ENCODE results near the gene TOX2. TPM values are rescaled to one million over a fixed set of nuclear protein-coding genes. Genes with fewer than 3 reads are reported as not detected.

TOX2 gene
- total RNA-seq, 2 donors from 2014 or later: 17.5 to 42.8 TPM

- Mint-ChIP-seq H3K36me3 (ENCODE audit: insufficient read depth in 2 of 2) (peaks cover 4 to 12% of the 10 kb centered on the region in 2 donors), H3K27ac (no peak overlapping the region), H3K9me3 (peaks cover 0 to 2% of the 10 kb centered on the region in 2 donors), H3K27me3 (ENCODE audit: low read depth) (peaks cover 3% of the 10 kb centered on the region), H3K4me1 (ENCODE audit: low read depth) (peaks cover 60% of the 10 kb centered on the region), H3K4me3 (no peak overlapping the region)
- no peak for DNase-seq
- no peak for ATAC-seq (replicated peaks in 1 of 2)
Measured at GRCh38 chr20:43972692-43973091, 58.0 kb downstream of the TOX2 start.

- DNase-seq: no peak
- no peak for ATAC-seq (replicated peaks in 1 of 2)
- H3K27ac Mint-ChIP-seq: no peak overlapping the region
- H3K27me3 Mint-ChIP-seq (ENCODE audit: low read depth): peaks cover 5% of the 10 kb centered on the region
- H3K9me3 Mint-ChIP-seq: peaks cover 0 to 2% of the 10 kb centered on the region in 2 donors
- H3K36me3 Mint-ChIP-seq (ENCODE audit: insufficient read depth in 2 of 2): peaks cover 4 to 12% of the 10 kb centered on the region in 2 donors
- H3K4me3 Mint-ChIP-seq: no peak overlapping the region
- H3K4me1 Mint-ChIP-seq (ENCODE audit: low read depth): peaks cover 66% of the 10 kb centered on the region
Measured at GRCh38 chr20:43973231-43973630, 58.6 kb downstream of the TOX2 start.

- DNase-seq: no peak
- Mint-ChIP-seq H3K4me1 (ENCODE audit: low read depth) (peaks cover 69% of the 10 kb centered on the region), H3K9me3 (peaks cover 2 to 5% of the 10 kb centered on the region in 2 donors), H3K36me3 (ENCODE audit: insufficient read depth in 2 of 2) (peaks cover 6 to 14% of the 10 kb centered on the region in 2 donors), H3K27me3 (ENCODE audit: low read depth) (peaks cover 6% of the 10 kb centered on the region), H3K4me3 (no peak overlapping the region), H3K27ac (no peak overlapping the region)
- ATAC-seq (replicated peaks in 1 of 2): no peak
Measured at GRCh38 chr20:43973671-43974450, 59.2 kb downstream of the TOX2 start.

GRCh38 chr20:43974695-43975094 is 60.0 kb downstream of the TOX2 start:
- Mint-ChIP-seq H3K4me1 (ENCODE audit: low read depth) (peaks cover 62% of the 10 kb centered on the region), H3K4me3 (peak overlapping the region in 1 of 2 donors; percentile 3), H3K27me3 (ENCODE audit: low read depth) (peaks cover 12% of the 10 kb centered on the region), H3K27ac (peak overlapping the region; percentile 22), H3K36me3 (ENCODE audit: insufficient read depth in 2 of 2) (peaks cover 6 to 18% of the 10 kb centered on the region in 2 donors), H3K9me3 (peaks cover 2 to 5% of the 10 kb centered on the region in 2 donors)
- ATAC-seq (replicated peaks in 1 of 2) (peak; percentile 4 to 6), DNase-seq (no peak)

GRCh38 chr20:43975096-43975768 is 60.6 kb downstream of the TOX2 start:
- peaks cover 6 to 20% of the 10 kb centered on the region in 2 donors for H3K36me3 Mint-ChIP-seq (ENCODE audit: insufficient read depth in 2 of 2)
- DNase-seq (peak; percentile 45 to 72), ATAC-seq (replicated peaks in 1 of 2) (peak; percentile 89 to 90)
- peak overlapping the region; percentile 39 for H3K27ac Mint-ChIP-seq
- peaks cover 60% of the 10 kb centered on the region for H3K4me1 Mint-ChIP-seq (ENCODE audit: low read depth)
- H3K9me3 Mint-ChIP-seq: peaks cover 4 to 5% of the 10 kb centered on the region in 2 donors
- H3K27me3 Mint-ChIP-seq (ENCODE audit: low read depth): peaks cover 17% of the 10 kb centered on the region
- H3K4me3 Mint-ChIP-seq: peak overlapping the region in 1 of 2 donors; percentile 3

- H3K27me3 Mint-ChIP-seq (ENCODE audit: low read depth): peaks cover 18% of the 10 kb centered on the region
- H3K4me1 Mint-ChIP-seq (ENCODE audit: low read depth): peaks cover 65% of the 10 kb centered on the region
- ATAC-seq (replicated peaks in 1 of 2) (no peak), DNase-seq (no peak)
- H3K9me3 Mint-ChIP-seq: peaks cover 4 to 5% of the 10 kb centered on the region in 2 donors
- H3K4me3 Mint-ChIP-seq: no peak overlapping the region
- peaks cover 6 to 20% of the 10 kb centered on the region in 2 donors for H3K36me3 Mint-ChIP-seq (ENCODE audit: insufficient read depth in 2 of 2)
- H3K27ac Mint-ChIP-seq: no peak overlapping the region
Measured at GRCh38 chr20:43976547-43976946, 61.9 kb downstream of the TOX2 start.

- peaks cover 18% of the 10 kb centered on the region for H3K27me3 Mint-ChIP-seq (ENCODE audit: low read depth)
- no peak overlapping the region for H3K27ac Mint-ChIP-seq
- peaks cover 4 to 5% of the 10 kb centered on the region in 2 donors for H3K9me3 Mint-ChIP-seq
- no peak for DNase-seq
- peaks cover 70% of the 10 kb centered on the region for H3K4me1 Mint-ChIP-seq (ENCODE audit: low read depth)
- no peak for ATAC-seq (replicated peaks in 1 of 2)
- no peak overlapping the region for H3K4me3 Mint-ChIP-seq
- peaks cover 6 to 20% of the 10 kb centered on the region in 2 donors for H3K36me3 Mint-ChIP-seq (ENCODE audit: insufficient read depth in 2 of 2)
Measured at GRCh38 chr20:43977252-43977651, 62.6 kb downstream of the TOX2 start.

GRCh38 chr20:43977962-43978361 is 63.3 kb downstream of the TOX2 start:
- H3K27ac Mint-ChIP-seq: no peak overlapping the region
- peaks cover 6 to 20% of the 10 kb centered on the region in 2 donors for H3K36me3 Mint-ChIP-seq (ENCODE audit: insufficient read depth in 2 of 2)
- H3K27me3 Mint-ChIP-seq (ENCODE audit: low read depth): peaks cover 18% of the 10 kb centered on the region

GRCh38 chr20:43979576-43980105 is 65.0 kb downstream of the TOX2 start:
- ATAC-seq (replicated peaks in 1 of 2) (no peak), DNase-seq (no peak)
- H3K4me3 Mint-ChIP-seq: no peak overlapping the region
- peaks cover 70% of the 10 kb centered on the region for H3K4me1 Mint-ChIP-seq (ENCODE audit: low read depth)
- peaks cover 4 to 20% of the 10 kb centered on the region in 2 donors for H3K36me3 Mint-ChIP-seq (ENCODE audit: insufficient read depth in 2 of 2)
- H3K9me3 Mint-ChIP-seq: peaks cover 4 to 5% of the 10 kb centered on the region in 2 donors
- no peak overlapping the region for H3K27ac Mint-ChIP-seq
- peaks cover 18% of the 10 kb centered on the region for H3K27me3 Mint-ChIP-seq (ENCODE audit: low read depth)

More at GRCh38 chr20:43977962-43978361, 63.3 kb downstream of the TOX2 start:
- Mint-ChIP-seq H3K9me3 (peaks cover 4 to 5% of the 10 kb centered on the region in 2 donors), H3K4me1 (ENCODE audit: low read depth) (peaks cover 73% of the 10 kb centered on the region), H3K4me3 (no peak overlapping the region)
- DNase-seq (no peak), ATAC-seq (replicated peaks in 1 of 2) (no peak)

GRCh38 chr20:43981540-43981939 is 66.9 kb downstream of the TOX2 start:
- ATAC-seq (replicated peaks in 1 of 2): no peak
- H3K27me3 Mint-ChIP-seq (ENCODE audit: low read depth): peaks cover 18% of the 10 kb centered on the region
- no peak overlapping the region for H3K27ac Mint-ChIP-seq
- H3K4me3 Mint-ChIP-seq: no peak overlapping the region
- no peak for DNase-seq
- H3K36me3 Mint-ChIP-seq (ENCODE audit: insufficient read depth in 2 of 2): peaks cover 2 to 12% of the 10 kb centered on the region in 2 donors
- H3K9me3 Mint-ChIP-seq: peaks cover 4 to 5% of the 10 kb centered on the region in 2 donors
- H3K4me1 Mint-ChIP-seq (ENCODE audit: low read depth): peaks cover 67% of the 10 kb centered on the region

GRCh38 chr20:43982016-43982415 is 67.4 kb downstream of the TOX2 start:
- no peak for ATAC-seq (replicated peaks in 1 of 2)
- Mint-ChIP-seq H3K9me3 (peaks cover 3 to 4% of the 10 kb centered on the region in 2 donors), H3K27ac (no peak overlapping the region), H3K4me3 (no peak overlapping the region), H3K36me3 (ENCODE audit: insufficient read depth in 2 of 2) (peaks cover 2 to 10% of the 10 kb centered on the region in 2 donors), H3K27me3 (ENCODE audit: low read depth) (peaks cover 18% of the 10 kb centered on the region), H3K4me1 (ENCODE audit: low read depth) (peaks cover 65% of the 10 kb centered on the region)
- no peak for DNase-seq

GRCh38 chr20:43982886-43983285 is 68.2 kb downstream of the TOX2 start:
- DNase-seq: no peak
- Mint-ChIP-seq H3K27me3 (ENCODE audit: low read depth) (peaks cover 13% of the 10 kb centered on the region), H3K9me3 (peaks cover 3 to 4% of the 10 kb centered on the region in 2 donors), H3K4me3 (no peak overlapping the region), H3K27ac (no peak overlapping the region), H3K36me3 (ENCODE audit: insufficient read depth in 2 of 2) (peaks cover 2 to 10% of the 10 kb centered on the region in 2 donors), H3K4me1 (ENCODE audit: low read depth) (peaks cover 67% of the 10 kb centered on the region)
- no peak for ATAC-seq (replicated peaks in 1 of 2)

- Mint-ChIP-seq H3K4me3 (no peak overlapping the region), H3K36me3 (ENCODE audit: insufficient read depth in 2 of 2) (peaks cover 2 to 10% of the 10 kb centered on the region in 2 donors), H3K9me3 (peaks cover 3 to 4% of the 10 kb centered on the region in 2 donors), H3K27me3 (ENCODE audit: low read depth) (peaks cover 13% of the 10 kb centered on the region), H3K4me1 (ENCODE audit: low read depth) (peaks cover 67% of the 10 kb centered on the region), H3K27ac (no peak overlapping the region)
- ATAC-seq (replicated peaks in 1 of 2) (peak in 1 of 2 donors; percentile 19), DNase-seq (peak; percentile 27 to 50)
Measured at GRCh38 chr20:43983359-43983758, 68.7 kb downstream of the TOX2 start.

All from activated T-cell treated with anti-CD3 and anti-CD28 coated beads, Interleukin-2, amount 50 U/mL, for 72 hours (primary cell).